ENCODE data around the gene CLCN1. TPM values are rescaled to one million over a fixed set of nuclear protein-coding genes. Genes with fewer than 3 reads are reported as not detected.
A peak's percentile ranks its signal among the peaks of the same experiment; 100 is the strongest.

The CLCN1 gene
- total and polyA plus RNA-seq, 2 donors (not counting 1 experiment from before 2014, with no cell fraction given), result under 0.01 TPM; not detected in 1

GRCh38 chr7:143363016-143363937, 47.4 kb downstream of the CLCN1 start:
- TF ChIP-seq, protein P1, sequence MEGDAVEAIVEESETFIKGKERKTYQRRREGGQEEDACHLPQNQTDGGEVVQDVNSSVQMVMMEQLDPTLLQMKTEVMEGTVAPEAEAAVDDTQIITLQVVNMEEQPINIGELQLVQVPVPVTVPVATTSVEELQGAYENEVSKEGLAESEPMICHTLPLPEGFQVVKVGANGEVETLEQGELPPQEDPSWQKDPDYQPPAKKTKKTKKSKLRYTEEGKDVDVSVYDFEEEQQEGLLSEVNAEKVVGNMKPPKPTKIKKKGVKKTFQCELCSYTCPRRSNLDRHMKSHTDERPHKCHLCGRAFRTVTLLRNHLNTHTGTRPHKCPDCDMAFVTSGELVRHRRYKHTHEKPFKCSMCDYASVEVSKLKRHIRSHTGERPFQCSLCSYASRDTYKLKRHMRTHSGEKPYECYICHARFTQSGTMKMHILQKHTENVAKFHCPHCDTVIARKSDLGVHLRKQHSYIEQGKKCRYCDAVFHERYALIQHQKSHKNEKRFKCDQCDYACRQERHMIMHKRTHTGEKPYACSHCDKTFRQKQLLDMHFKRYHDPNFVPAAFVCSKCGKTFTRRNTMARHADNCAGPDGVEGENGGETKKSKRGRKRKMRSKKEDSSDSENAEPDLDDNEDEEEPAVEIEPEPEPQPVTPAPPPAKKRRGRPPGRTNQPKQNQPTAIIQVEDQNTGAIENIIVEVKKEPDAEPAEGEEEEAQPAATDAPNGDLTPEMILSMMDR (conservative IDR thresholded peaks at IDR 0.05 in 1 of 2, IDR thresholded peaks at IDR 0.05 in 1 of 2; ENCODE audit: low read depth in 1 of 2, low read length in 2 of 2), result no peak
- TF ChIP-seq EZH2 (IDR thresholded peaks at IDR 0.05; ENCODE audit: low read length, missing control alignments), result peak; percentile 91
- no peak for DNase-seq (ENCODE audit: low read depth in 2 of 2)
- Histone ChIP-seq H3K4me3 (replicated peaks in 1 of 4; ENCODE audit: control extremely low read depth in 1 of 4, insufficient read depth in 1 of 4, low read depth in 3 of 4, low read length in 4 of 4) (peak overlapping the region in 2 of 4 experiments; percentile 24 to 66), H3K36me3 (ENCODE audit: control insufficient read depth, insufficient read depth, low read length) (no peaks in the 10 kb centered on the region), H3K27me3 (ENCODE audit: control insufficient read depth, insufficient read depth, low read length) (peaks cover 35% of the 10 kb centered on the region), H3K79me2 (ENCODE audit: control insufficient read depth, insufficient read depth, low read length) (no peaks in the 10 kb centered on the region), H3K27ac (ENCODE audit: insufficient read depth, low read length) (no peak overlapping the region), H3K9me3 (ENCODE audit: control insufficient read depth, insufficient read depth, low read depth, low read length) (no peaks in the 10 kb centered on the region), H3K9ac (ENCODE audit: insufficient read depth, low read length) (no peak overlapping the region), H3K4me1 (ENCODE audit: control insufficient read depth, extremely low read depth, insufficient read depth, low read length) (no peaks in the 10 kb centered on the region), H2AFZ (ENCODE audit: low read length) (no peak overlapping the region), H4K20me1 (ENCODE audit: control insufficient read depth, extremely low read depth, insufficient read depth, low read length) (no peaks in the 10 kb centered on the region), H3K4me2 (ENCODE audit: extremely low read depth, insufficient read depth, low read length) (peak overlapping the region; percentile 64)

DNA sequence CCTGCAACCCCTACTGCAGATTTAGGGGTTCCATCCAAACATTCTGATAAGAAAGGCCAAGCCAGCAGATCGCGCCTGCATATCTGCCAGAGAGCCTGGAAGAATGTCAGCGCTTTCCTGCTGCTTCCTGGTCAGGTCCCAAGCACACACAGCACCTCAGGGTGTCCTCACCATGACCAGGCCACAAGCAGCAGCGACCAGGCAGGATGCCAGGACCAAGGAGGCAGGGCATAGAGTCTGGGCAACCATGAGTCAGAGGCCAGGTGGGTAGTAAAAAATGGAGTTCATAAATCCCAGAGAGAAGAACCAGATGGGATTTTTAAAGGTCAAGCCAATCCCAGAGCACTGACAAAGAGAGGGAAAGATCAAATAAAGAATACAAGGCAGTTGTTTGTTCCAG, 52.1 kb downstream of the CLCN1 start:
- Histone ChIP-seq H3K9me3 (ENCODE audit: control insufficient read depth, insufficient read depth, low read depth, low read length) (no peaks in the 10 kb centered on the region), H3K9ac (ENCODE audit: insufficient read depth, low read length) (no peak overlapping the region), H3K4me2 (ENCODE audit: extremely low read depth, insufficient read depth, low read length) (no peak overlapping the region), H3K27me3 (ENCODE audit: control insufficient read depth, insufficient read depth, low read length) (peaks cover 24% of the 10 kb centered on the region), H3K4me3 (replicated peaks in 1 of 4; ENCODE audit: control extremely low read depth in 1 of 4, insufficient read depth in 1 of 4, low read depth in 3 of 4, low read length in 4 of 4) (no peak overlapping the region), H3K36me3 (ENCODE audit: control insufficient read depth, insufficient read depth, low read length) (no peaks in the 10 kb centered on the region), H3K79me2 (ENCODE audit: control insufficient read depth, insufficient read depth, low read length) (no peaks in the 10 kb centered on the region), H3K4me1 (ENCODE audit: control insufficient read depth, extremely low read depth, insufficient read depth, low read length) (no peaks in the 10 kb centered on the region), H4K20me1 (ENCODE audit: control insufficient read depth, extremely low read depth, insufficient read depth, low read length) (no peaks in the 10 kb centered on the region), H2AFZ (ENCODE audit: low read length) (no peak overlapping the region), H3K27ac (ENCODE audit: insufficient read depth, low read length) (no peak overlapping the region)
- TF ChIP-seq EZH2 (IDR thresholded peaks at IDR 0.05; ENCODE audit: low read length, missing control alignments), result no peak
- DNase-seq (ENCODE audit: low read depth in 2 of 2), result no peak

GRCh38 chr7:143368387-143368786, 52.5 kb downstream of the CLCN1 start:
- Histone ChIP-seq H2AFZ (ENCODE audit: low read length) (no peak overlapping the region), H3K36me3 (ENCODE audit: control insufficient read depth, insufficient read depth, low read length) (no peaks in the 10 kb centered on the region), H3K9ac (ENCODE audit: insufficient read depth, low read length) (no peak overlapping the region), H3K79me2 (ENCODE audit: control insufficient read depth, insufficient read depth, low read length) (no peaks in the 10 kb centered on the region), H3K27ac (ENCODE audit: insufficient read depth, low read length) (no peak overlapping the region), H3K4me3 (replicated peaks in 1 of 4; ENCODE audit: control extremely low read depth in 1 of 4, insufficient read depth in 1 of 4, low read depth in 3 of 4, low read length in 4 of 4) (no peak overlapping the region), H3K4me1 (ENCODE audit: control insufficient read depth, extremely low read depth, insufficient read depth, low read length) (no peaks in the 10 kb centered on the region), H3K27me3 (ENCODE audit: control insufficient read depth, insufficient read depth, low read length) (peaks cover 20% of the 10 kb centered on the region), H3K4me2 (ENCODE audit: extremely low read depth, insufficient read depth, low read length) (no peak overlapping the region), H4K20me1 (ENCODE audit: control insufficient read depth, extremely low read depth, insufficient read depth, low read length) (no peaks in the 10 kb centered on the region), H3K9me3 (ENCODE audit: control insufficient read depth, insufficient read depth, low read depth, low read length) (no peaks in the 10 kb centered on the region)
- TF ChIP-seq, protein P1 (conservative IDR thresholded peaks at IDR 0.05 in 1 of 2, IDR thresholded peaks at IDR 0.05 in 1 of 2; ENCODE audit: low read depth in 1 of 2, low read length in 2 of 2), result no peak
- TF ChIP-seq EZH2 (IDR thresholded peaks at IDR 0.05; ENCODE audit: low read length, missing control alignments), result no peak
- DNase-seq (ENCODE audit: low read depth in 2 of 2), result no peak

Data from fibroblast of lung (primary cell).